Raji (cell line): ENCODE data around the gene DDX42.
A peak's percentile ranks its signal among the peaks of the same experiment; 100 is the strongest.

ENCODE experiments used
- POLR2A ChIP-seq: IDR thresholded peaks from 2 replicates; pipeline ENCODE4 v1.6.1; 2011; ENCODE audit warnings: low read depth, low read length, control low read depth; ENCODE audit not compliant: insufficient read depth

The DDX42 gene

GRCh38 chr17:63827002-63827800, 53.2 kb downstream of the DDX42 start, which contains the start of the genes FTSJ3 and PSMC5:
Gene FTSJ3 (minus strand): TSS chr17:63827663. CDS start chr17:63826902, 761 bp downstream.
Gene PSMC5 (plus strand): TSS chr17:63827431. CDS start chr17:63827491, 60 bp downstream.
- peak; percentile 86 for TF ChIP-seq POLR2A

GRCh38 chr17:63827801-63828221, 53.8 kb downstream of the DDX42 start:
- TF ChIP-seq POLR2A: no peak

- TF ChIP-seq POLR2A: no peak
Measured at GRCh38 chr17:63828936-63829335, 55.0 kb downstream of the DDX42 start.

GRCh38 chr17:63830278-63830677, 56.3 kb downstream of the DDX42 start:
- TF ChIP-seq POLR2A: no peak

GRCh38 chr17:63830904-63831491, 57.0 kb downstream of the DDX42 start:
- no peak for TF ChIP-seq POLR2A

GRCh38 chr17:63831505-63831904, 57.5 kb downstream of the DDX42 start:
- TF ChIP-seq POLR2A: no peak

- TF ChIP-seq POLR2A: no peak
Measured at GRCh38 chr17:63832014-63832413, 58.0 kb downstream of the DDX42 start.

GRCh38 chr17:63832455-63832854, 58.5 kb downstream of the DDX42 start:
- no peak for TF ChIP-seq POLR2A

- TF ChIP-seq POLR2A: no peak
Measured at GRCh38 chr17:63833026-63833740, 59.2 kb downstream of the DDX42 start.

- TF ChIP-seq POLR2A: no peak
Measured at GRCh38 chr17:63833741-63834373, 59.9 kb downstream of the DDX42 start.

- TF ChIP-seq POLR2A: no peak
Measured at GRCh38 chr17:63834431-63835166, 60.6 kb downstream of the DDX42 start.

GRCh38 chr17:63835167-63835720, 61.3 kb downstream of the DDX42 start:
- TF ChIP-seq POLR2A: no peak

- no peak for TF ChIP-seq POLR2A
Measured at GRCh38 chr17:63836811-63837210, 62.8 kb downstream of the DDX42 start.

GRCh38 chr17:63837480-63837879, 63.5 kb downstream of the DDX42 start:
- no peak for TF ChIP-seq POLR2A
